Sigmoid colon (tissue), 3 donors: Measurements from ENCODE around the gene SLC10A2.

Experiments used
- CTCF ChIP-seq, 4 experiments: fragments of 450-650 bp in 3 of 4; fragments of 200-600 bp in 1 of 4; IDR thresholded peaks; one replicate each; pipeline ENCODE4 v1.5.1; 2016 to 2019; ENCODE audit warnings: antibody characterized with exemption in 4 of 4, mild to moderate bottlenecking in 3 of 4, moderate library complexity in 2 of 4
- POLR2A ChIP-seq, 2 donors: fragments of 450-650 bp; IDR thresholded peaks; one replicate each; pipeline ENCODE4 v1.6.1; 2016; ENCODE audit warnings: antibody characterized with exemption in 2 of 2, mild to moderate bottlenecking in 2 of 2, moderate library complexity in 2 of 2

- no peak for TF ChIP-seq CTCF (IDR thresholded peaks at IDR 0.05)
- TF ChIP-seq POLR2A (IDR thresholded peaks at IDR 0.05) = no peak
Measured at GRCh38 chr13:103107580-103107979, 41.4 kb upstream of the SLC10A2 start.
